H1 (cell line): Measurements from ENCODE around the gene CAMTA1. TPM values are rescaled to one million over a fixed set of nuclear protein-coding genes. Genes with fewer than 3 reads are reported as not detected.

Source experiments
- CTCF ChIA-PET: fragments of 300-600 bp; sonication (Branson Sonifier 250); formaldehyde crosslinking; loops from one replicate; lab custom pipeline; 2021; ENCODE audit not compliant: partially characterized antibody; lab: Charles Lee
- POLR2A ChIA-PET: fragments of 300-600 bp; sonication (Branson Sonifier 250); formaldehyde crosslinking; loops from one replicate; lab custom pipeline; 2021; ENCODE audit warnings: inconsistent platforms; ENCODE audit not compliant: partially characterized antibody; lab: Charles Lee
- DNase-seq, 2 experiments: peaks; one replicate each; pipeline versions ENCODE4 v3.0.0 to v3.0.0-alpha.2; 2010 to 2022; ENCODE audit warnings: low spot score in 2 of 2, low read depth in 1 of 2, mixed read lengths in 1 of 2
- FAIRE-seq: peaks from 2 replicates; lab custom pipeline; 2011; peaks lifted over from hg19 to GRCh38; lab: Jason Lieb, UNC
- H2AFZ ChIP-seq: 2 replicates; pipeline ENCODE4 v1.8.1; 2012; ENCODE audit warnings: low read length, inconsistent platforms
- H2AK5ac ChIP-seq: 2 replicates; pipeline ENCODE4 v1.6.1; 2013; ENCODE audit warnings: low read depth, low read length
- H2BK120ac ChIP-seq: replicated peaks from 2 replicates; pipeline ENCODE3; 2013; ENCODE audit warnings: low read depth, low read length, inconsistent platforms
- H2BK12ac ChIP-seq: 2 replicates; pipeline ENCODE4 v1.6.1; 2013; ENCODE audit warnings: low read depth, low read length
- H2BK15ac ChIP-seq: 2 replicates; pipeline ENCODE4 v1.6.1; 2013; ENCODE audit warnings: low read length
- H2BK20ac ChIP-seq: 2 replicates; pipeline ENCODE4 v1.6.1; 2013; ENCODE audit warnings: low read length
- H2BK5ac ChIP-seq: 2 replicates; pipeline ENCODE4 v1.6.1; 2013; ENCODE audit warnings: low read depth, low read length
- H3K14ac ChIP-seq: 2 replicates; pipeline ENCODE4 v1.6.1; 2013; ENCODE audit warnings: inconsistent platforms; ENCODE audit not compliant: insufficient read length
- H3K18ac ChIP-seq: 2 replicates; pipeline ENCODE4 v1.6.1; 2013; ENCODE audit warnings: low read length; ENCODE audit errors: extremely low read depth
- H3K23ac ChIP-seq: 2 replicates; pipeline ENCODE4 v1.6.1; 2013; ENCODE audit warnings: inconsistent platforms; ENCODE audit not compliant: insufficient read length
- H3K23me2 ChIP-seq: 2 replicates; pipeline ENCODE4 v1.6.1; 2013; ENCODE audit warnings: low read depth, low read length
- H3K27ac ChIP-seq: 2 replicates; pipeline ENCODE4 v1.6.1; 2011; ENCODE audit warnings: low read depth, low read length, inconsistent platforms
- H3K27me3 ChIP-seq, 4 experiments: replicated peaks in 1 of 4; 1 replicate in 1 of 4; 2 replicates in 3 of 4; pipeline versions ENCODE4 v1.6.1 to v1.8.1; 2011 to 2013; ENCODE audit warnings: low read length in 3 of 4, mild to moderate bottlenecking in 3 of 4, inconsistent platforms in 2 of 4, mixed read lengths in 2 of 4, moderate library complexity in 1 of 4; ENCODE audit not compliant: control insufficient read depth in 3 of 4, insufficient read depth in 3 of 4; ENCODE audit errors: extremely low read depth in 1 of 4
- H3K36me3 ChIP-seq, 4 experiments: 2 replicates each; pipeline versions ENCODE4 v1.6.1 to v1.8.1; 2011 to 2013; ENCODE audit warnings: mild to moderate bottlenecking in 4 of 4, low read length in 3 of 4, moderate library complexity in 2 of 4, control low read depth in 1 of 4, inconsistent platforms in 1 of 4; ENCODE audit not compliant: insufficient read depth in 4 of 4, control insufficient read depth in 2 of 4
- H3K4ac ChIP-seq: replicated peaks from 2 replicates; pipeline ENCODE3; 2013; ENCODE audit warnings: low read length, low read depth, mixed read lengths, inconsistent platforms; ENCODE audit not compliant: insufficient read length
- H3K4me1 ChIP-seq, 4 experiments: replicated peaks in 1 of 4; 1 replicate in 1 of 4; 2 replicates in 3 of 4; pipeline versions ENCODE4 v1.6.1 to v1.8.1; 2011 to 2013; ENCODE audit warnings: low read length in 3 of 4, inconsistent platforms in 2 of 4, mixed read lengths in 1 of 4; ENCODE audit not compliant: insufficient read depth in 4 of 4, control insufficient read depth in 3 of 4
- H3K4me2 ChIP-seq, 2 experiments: 2 replicates each; pipeline versions ENCODE4 v1.6.1 to v1.8.1; 2011 to 2013; ENCODE audit warnings: low read depth in 2 of 2, low read length in 2 of 2, control low read depth in 1 of 2, inconsistent platforms in 1 of 2, mild to moderate bottlenecking in 1 of 2; ENCODE audit not compliant: insufficient read depth in 1 of 2
- H3K4me3 ChIP-seq, 4 experiments: fragments of 200-600, 300-600 bp in 1 of 4; sonication (generic), shearing (Covaris generic), sonication (Bioruptor Twin) in 1 of 4; 2 replicates each; pipeline versions ENCODE4 v1.5.1 to v1.8.1; 2011 to 2016; ENCODE audit warnings: low read length in 4 of 4, low read depth in 3 of 4, control low read depth in 2 of 4, inconsistent platforms in 2 of 4, mild to moderate bottlenecking in 2 of 4, mixed read lengths in 1 of 4, moderate library complexity in 1 of 4; ENCODE audit not compliant: insufficient read depth in 2 of 4; ENCODE audit errors: extremely low read depth in 1 of 4
- H3K56ac ChIP-seq: replicated peaks from 2 replicates; pipeline ENCODE3; 2013; ENCODE audit warnings: low read depth, mild to moderate bottlenecking, mixed read lengths, low read length, inconsistent platforms; ENCODE audit not compliant: insufficient read length
- H3K79me1 ChIP-seq: 2 replicates; pipeline ENCODE4 v1.6.1; 2013; ENCODE audit warnings: low read depth, low read length, control low read depth
- H3K79me2 ChIP-seq, 2 experiments: 2 replicates each; pipeline versions ENCODE4 v1.6.1 to v1.8.1; 2012 to 2013; ENCODE audit warnings: low read length in 2 of 2, mild to moderate bottlenecking in 2 of 2, inconsistent platforms in 1 of 2; ENCODE audit not compliant: insufficient read depth in 2 of 2, control insufficient read depth in 1 of 2
- H3K9ac ChIP-seq, 4 experiments: replicated peaks in 1 of 4; 1 replicate in 1 of 4; 2 replicates in 3 of 4; pipeline versions ENCODE4 v1.6.1 to v1.8.1; 2011 to 2013; ENCODE audit warnings: low read depth in 3 of 4, low read length in 3 of 4, control low read depth in 2 of 4, mild to moderate bottlenecking in 2 of 4, moderate library complexity in 2 of 4, inconsistent platforms in 1 of 4; ENCODE audit errors: extremely low read depth in 1 of 4
- H3K9me3 ChIP-seq, 2 experiments: 2 replicates each; pipeline versions ENCODE4 v1.6.1 to v1.8.1; 2012 to 2013; ENCODE audit warnings: mild to moderate bottlenecking in 2 of 2, moderate library complexity in 2 of 2, control low read depth in 1 of 2, inconsistent platforms in 1 of 2, low read depth in 1 of 2, low read length in 1 of 2, mixed read lengths in 1 of 2; ENCODE audit not compliant: insufficient read depth in 2 of 2
- H4K20me1 ChIP-seq, 2 experiments: replicated peaks in 1 of 2; 2 replicates each; pipeline versions ENCODE3 to v1.8.1; 2011 to 2013; ENCODE audit warnings: inconsistent platforms in 2 of 2, low read length in 2 of 2, mild to moderate bottlenecking in 1 of 2; ENCODE audit not compliant: insufficient read depth in 2 of 2, control insufficient read depth in 1 of 2
- H4K5ac ChIP-seq: 2 replicates; pipeline ENCODE4 v1.6.1; 2013; ENCODE audit warnings: low read length, low read depth, mixed read lengths, inconsistent platforms; ENCODE audit not compliant: insufficient read length
- H4K8ac ChIP-seq: 2 replicates; pipeline ENCODE4 v1.8.0; 2013; ENCODE audit warnings: mild to moderate bottlenecking, moderate library complexity, low read length, inconsistent platforms; ENCODE audit not compliant: insufficient read depth; ENCODE audit errors: extremely low read depth
- H4K91ac ChIP-seq: replicated peaks from 2 replicates; pipeline ENCODE3; 2013; ENCODE audit warnings: low read length, mixed read lengths, inconsistent platforms; ENCODE audit not compliant: insufficient read length
- BACH1 ChIP-seq: IDR thresholded peaks from 2 replicates; pipeline ENCODE4 v1.6.1; 2012; ENCODE audit warnings: low read length, improper control_type of control experiment
- JUND ChIP-seq: IDR thresholded peaks from 2 replicates; pipeline ENCODE4 v1.6.1; 2011; ENCODE audit warnings: mild to moderate bottlenecking, improper control_type of control experiment, low read length
- polyA plus RNA-seq, 7 experiments: library from polyadenylated mRNA; depleted of rRNA in 3 of 7; stranded (reverse) in 5 of 7; unstranded in 2 of 7; fragments of >200 nt in 5 of 7; fragments of 200-250 nt in 2 of 7; gene quantifications; 1 replicate in 5 of 7; 2 replicates in 1 of 7; 4 replicates in 1 of 7; pipeline versions ENCODE4 v1.2.1 to v1.2.3, GENCODE V29; 2011 to 2013; ENCODE audit warnings: missing spikeins in 2 of 7, mixed read lengths in 2 of 7
- total RNA-seq: library from RNA; stranded (reverse); fragmentation: NEBNext Ultra II Directional; extraction: Animal tissue kit (Norgen Biotek cat#: 25700); gene quantifications from 2 replicates; pipeline ENCODE4 v1.2.1, GENCODE V29; 2021

The CAMTA1 gene
- total and polyA plus RNA-seq, 2 of the 8 experiments (the other 6 are each of a cell fraction or from before 2014, with no cell fraction given): 65.0 to 119 TPM

GRCh38 chr1:7140251-7140650, 355.0 kb downstream of the CAMTA1 start:
- Histone ChIP-seq H2BK20ac (no peak overlapping the region), H3K4me2 (no peak overlapping the region), H2AFZ (no peak overlapping the region), H3K27ac (no peak overlapping the region), H2AK5ac (no peak overlapping the region), H2BK12ac (no peak overlapping the region), H3K4me1 (no peaks in the 10 kb centered on the region; a peak in 1 of 7 replicates), H2BK120ac (no peak overlapping the region), H3K23ac (no peak overlapping the region), H3K4me3 (no peak overlapping the region), H3K36me3 (no peaks in the 10 kb centered on the region), H2BK5ac (no peak overlapping the region), H3K9ac (no peak overlapping the region), H4K8ac (no peak overlapping the region), H4K20me1 (no peaks in the 10 kb centered on the region), H4K5ac (no peak overlapping the region), H3K9me3 (no peaks in the 10 kb centered on the region), H3K4ac (no peak overlapping the region), H4K91ac (no peak overlapping the region), H3K79me2 (no peaks in the 10 kb centered on the region), H3K23me2 (no peaks in the 10 kb centered on the region; the same call in 1 of the 2 replicates), H3K79me1 (no peaks in the 10 kb centered on the region), H3K18ac (no peak overlapping the region), H2BK15ac (no peak overlapping the region), H3K14ac (no peak overlapping the region), H3K56ac (no peak overlapping the region), H3K27me3 (no peaks in the 10 kb centered on the region)
- ChIA-PET CTCF (interaction anchor here (0.7 to 2.1 kb wide), 7 partner anchors 8 to 334 kb away, joined by 3 to 8 read pairs (median 3); no protein-coding TSS in a partner anchor), POLR2A (interaction anchor here (1.3 to 1.4 kb wide), 2 partner anchors 9 to 24 kb away, joined by 3 to 5 read pairs; no protein-coding TSS in a partner anchor)
- FAIRE-seq (no peak), DNase-seq (no peak)
- no peak for TF ChIP-seq BACH1
- TF ChIP-seq JUND: no peak
